Measurements from ENCODE around the gene ZNF827. TPM values are rescaled to one million over a fixed set of nuclear protein-coding genes. Genes with fewer than 3 reads are reported as not detected.

ZNF827 gene
- total and polyA plus RNA-seq, 2 of the 8 experiments (the other 6 are each of a cell fraction or from before 2014, with no cell fraction given), result 25.3 to 26.2 TPM

- Histone ChIP-seq H2BK120ac (replicated peaks; ENCODE audit: low read depth, low read length) (no peak overlapping the region), H3K36me3 (ENCODE audit: control insufficient read depth in 2 of 4, insufficient read depth in 4 of 4, low read length in 3 of 4) (no peaks in the 10 kb centered on the region), H4K5ac (ENCODE audit: insufficient read length, low read depth, low read length) (no peak overlapping the region), H3K9ac (replicated peaks in 1 of 4; ENCODE audit: extremely low read depth in 1 of 4, low read depth in 3 of 4, low read length in 3 of 4) (no peak overlapping the region), H3K4me2 (ENCODE audit: insufficient read depth in 1 of 2, low read depth in 2 of 2, low read length in 2 of 2) (no peak overlapping the region), H3K79me2 (ENCODE audit: control insufficient read depth in 1 of 2, insufficient read depth in 2 of 2, low read length in 2 of 2) (no peaks in the 10 kb centered on the region), H3K9me3 (ENCODE audit: insufficient read depth in 2 of 2, low read depth in 1 of 2, low read length in 1 of 2) (no peaks in the 10 kb centered on the region), H3K4me1 (replicated peaks in 1 of 4; ENCODE audit: control insufficient read depth in 3 of 4, insufficient read depth in 4 of 4, low read length in 3 of 4) (peaks cover 0 to 4% (median 0%) of the 10 kb centered on the region in 4 experiments; a peak in 1 of 7 replicates), H2BK5ac (ENCODE audit: low read depth, low read length) (no peak overlapping the region), H3K27ac (ENCODE audit: low read depth, low read length) (no peak overlapping the region), H2AK5ac (ENCODE audit: low read depth, low read length) (no peak overlapping the region), H2AFZ (ENCODE audit: low read length) (peak overlapping the region; percentile 78; the same call in 1 of the 2 replicates), H3K4me3 (ENCODE audit: extremely low read depth in 1 of 4, insufficient read depth in 2 of 4, low read depth in 3 of 4, low read length in 4 of 4) (no peak overlapping the region), H2BK20ac (ENCODE audit: low read length) (no peak overlapping the region), H3K79me1 (ENCODE audit: low read depth, low read length) (no peaks in the 10 kb centered on the region), H3K56ac (replicated peaks; ENCODE audit: insufficient read length, low read depth, low read length) (no peak overlapping the region), H4K91ac (replicated peaks; ENCODE audit: insufficient read length, low read length) (peak overlapping the region; percentile 83), H2BK12ac (ENCODE audit: low read depth, low read length) (peak overlapping the region; percentile 69; the same call in 1 of the 2 replicates), H4K8ac (ENCODE audit: extremely low read depth, insufficient read depth, low read length) (no peak overlapping the region), H2BK15ac (ENCODE audit: low read length) (no peak overlapping the region), H3K23me2 (ENCODE audit: low read depth, low read length) (no peaks in the 10 kb centered on the region), H3K23ac (ENCODE audit: insufficient read length) (no peak overlapping the region), H3K14ac (ENCODE audit: insufficient read length) (no peak overlapping the region), H4K20me1 (replicated peaks in 1 of 2; ENCODE audit: control insufficient read depth in 1 of 2, insufficient read depth in 2 of 2, low read length in 2 of 2) (no peaks in the 10 kb centered on the region), H3K27me3 (replicated peaks in 1 of 4; ENCODE audit: control insufficient read depth in 3 of 4, extremely low read depth in 1 of 4, insufficient read depth in 3 of 4, low read length in 3 of 4) (no peaks in the 10 kb centered on the region), H3K18ac (ENCODE audit: extremely low read depth, low read length) (no peak overlapping the region), H3K4ac (replicated peaks; ENCODE audit: insufficient read length, low read depth, low read length) (no peak overlapping the region)
- ChIA-PET CTCF (ENCODE audit: partially characterized antibody) (interaction anchor here (0.5 to 3.9 kb wide), 26 partner anchors 11 to 1401 kb away, joined by 3 to 18 read pairs (median 3); no protein-coding TSS in a partner anchor), POLR2A (ENCODE audit: partially characterized antibody) (no interaction called here)
- DNase-seq (ENCODE audit: low read depth in 1 of 2, low spot score in 2 of 2) (peak in 1 of 2 experiments; percentile 68), FAIRE-seq (peak; percentile 97)
- 31% methylated on average over 3 of the region's 3 CpGs; no CpG with 5 or more reads in 1 of the 2 experiments for WGBS, 2 experiments (ENCODE audit: extremely low coverage in 1 of 2, insufficient coverage in 1 of 2, insufficient read length in 1 of 2, insufficient replicate concordance in 2 of 2, low coverage in 1 of 2, low lambda C conversion rate in 2 of 2, missing lambda C conversion rate in 1 of 2)
- no peak for TF ChIP-seq RFX5 (IDR thresholded peaks at IDR 0.05; ENCODE audit: borderline replicate concordance, low read depth, low read length)
- no peak for TF ChIP-seq POU5F1 (IDR thresholded peaks at IDR 0.05; ENCODE audit: low read depth, low read length)
- peak; percentile 66 to 75 for TF ChIP-seq RAD21 (IDR thresholded peaks at IDR 0.05 in 1 of 2, conservative IDR thresholded peaks at IDR 0.05 in 1 of 2; ENCODE audit: low read depth in 2 of 2, low read length in 2 of 2)
- TF ChIP-seq ZNF274 (IDR thresholded peaks at IDR 0.05; ENCODE audit: borderline replicate concordance, extremely low read depth, low read length), result no peak
- TF ChIP-seq YY1 (IDR thresholded peaks at IDR 0.05; ENCODE audit: low read depth, low read length), result no peak
- no peak for TF ChIP-seq CBX8 (IDR thresholded peaks at IDR 0.05; ENCODE audit: borderline replicate concordance, low read depth, low read length)
- TF ChIP-seq CTCF (IDR thresholded peaks at IDR 0.05; ENCODE audit: control extremely low read depth in 1 of 3, insufficient read depth in 1 of 3, low read depth in 1 of 3, low read length in 3 of 3), result peak; percentile 59 to 82 (median 69)
Measured at GRCh38 chr4:145956288-145956890, 17.8 kb upstream of the ZNF827 start.

Measured in H1 (cell line).